GM21576 (cell line): ENCODE results near the gene RBM18.

Source experiments
- ATAC-seq: cut with Tn5 transposase; IDR thresholded peaks from one replicate; pipeline ENCODE4 v1.9.1; 2021; ENCODE audit warnings: mild to moderate bottlenecking, moderate library complexity; ENCODE audit not compliant: unreplicated experiment

The RBM18 gene

DNA sequence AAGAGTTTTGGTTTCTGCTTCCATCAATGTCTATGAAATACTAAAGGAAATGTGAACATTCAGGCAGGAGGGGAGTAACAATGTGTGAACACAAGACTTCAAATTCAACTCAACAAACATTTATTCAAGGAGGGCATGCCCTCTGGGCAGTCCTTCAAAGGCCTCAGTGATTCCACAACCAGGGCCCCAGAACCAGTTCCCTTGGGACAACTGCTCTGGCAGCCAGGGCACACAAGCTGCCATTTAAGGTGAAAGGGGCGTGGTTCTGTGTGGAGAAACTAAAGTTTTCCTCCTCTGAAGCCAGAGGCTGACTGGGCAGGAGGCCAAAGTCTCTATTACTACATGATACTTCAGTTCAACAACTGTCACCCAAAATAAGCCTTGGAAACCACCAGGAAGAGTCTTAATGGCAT is 3.2 kb downstream of the RBM18 start:
- no peak for ATAC-seq

DNA sequence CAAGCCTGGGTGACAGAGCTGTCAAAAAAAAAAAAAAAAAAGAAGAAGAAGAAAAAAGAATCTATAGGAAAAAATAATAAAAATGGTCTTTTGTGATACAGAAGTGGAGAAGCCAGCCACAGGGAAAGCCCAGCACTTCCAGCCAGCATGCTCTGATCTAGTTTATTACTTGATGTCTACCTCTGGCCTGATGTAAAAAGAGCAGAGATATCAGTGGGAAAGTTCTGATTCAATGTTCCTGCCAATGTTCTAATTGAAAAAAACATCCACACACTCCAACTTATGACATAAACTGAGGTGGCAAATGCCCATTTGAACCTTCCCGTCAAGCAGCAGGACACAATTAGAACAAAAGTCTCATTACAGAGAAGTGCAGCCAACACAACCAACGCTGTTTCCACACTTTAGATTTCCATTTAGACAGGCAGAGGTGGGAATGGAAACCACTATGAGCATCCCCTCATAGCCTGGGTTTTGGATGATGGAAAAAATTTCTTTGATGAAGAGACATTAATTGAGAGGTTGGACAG is 5.7 kb downstream of the RBM18 start:
- no peak for ATAC-seq

DNA sequence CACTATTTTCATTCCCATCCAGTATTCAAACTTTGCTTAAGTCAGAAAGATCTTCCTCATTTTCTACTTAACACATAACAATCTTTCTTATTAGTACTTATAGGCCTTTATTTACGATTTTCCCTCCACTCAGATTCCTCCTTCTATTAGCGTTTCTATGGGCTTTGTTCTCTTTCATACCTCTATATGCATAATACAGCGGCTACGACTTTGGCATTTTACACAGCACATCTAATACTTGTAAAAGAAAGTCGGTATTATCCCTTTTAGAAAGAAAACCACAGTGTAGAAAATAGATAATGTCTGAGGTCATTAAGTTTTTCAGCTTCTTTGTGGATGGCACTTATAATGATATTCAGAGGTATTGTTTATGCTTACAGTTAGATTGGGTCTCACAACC is 8.4 kb downstream of the RBM18 start:
- ATAC-seq = no peak

- no peak for ATAC-seq
Observed at GRCh38 chr9:122254761-122255160, 9.9 kb downstream of the RBM18 start.

GRCh38 chr9:122252796-122253195 is 11.8 kb downstream of the RBM18 start:
- ATAC-seq = no peak

- ATAC-seq = no peak
Observed at GRCh38 chr9:122251351-122251750, 13.3 kb downstream of the RBM18 start.

DNA sequence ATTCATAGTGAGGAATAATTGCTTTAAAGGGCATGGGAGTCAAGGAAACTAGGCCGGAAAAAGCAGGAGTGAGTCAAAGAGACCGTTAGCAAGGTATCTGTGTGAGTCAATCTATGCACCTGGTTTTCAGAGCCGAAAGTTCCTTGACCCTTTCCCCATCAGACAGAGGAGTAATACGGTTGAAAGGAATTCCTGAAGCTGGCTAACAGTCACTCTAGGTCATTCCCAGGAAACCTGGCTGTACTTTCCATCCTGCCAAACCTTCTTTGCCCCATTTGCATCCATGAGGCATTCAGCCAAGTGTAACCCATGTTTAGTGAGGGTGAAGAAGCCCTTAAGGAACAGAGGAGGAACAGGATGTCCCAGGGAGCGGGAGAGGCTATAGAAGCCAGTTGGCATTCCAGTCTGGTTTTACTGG is 16.2 kb downstream of the RBM18 start:
- ATAC-seq = no peak

GRCh38 chr9:122246666-122247065 is 18.0 kb downstream of the RBM18 start:
- no peak for ATAC-seq

- ATAC-seq = no peak
Observed at GRCh38 chr9:122244349-122244748, 20.3 kb downstream of the RBM18 start.

GRCh38 chr9:122239722-122240121 is 24.9 kb downstream of the RBM18 start:
- no peak for ATAC-seq

DNA sequence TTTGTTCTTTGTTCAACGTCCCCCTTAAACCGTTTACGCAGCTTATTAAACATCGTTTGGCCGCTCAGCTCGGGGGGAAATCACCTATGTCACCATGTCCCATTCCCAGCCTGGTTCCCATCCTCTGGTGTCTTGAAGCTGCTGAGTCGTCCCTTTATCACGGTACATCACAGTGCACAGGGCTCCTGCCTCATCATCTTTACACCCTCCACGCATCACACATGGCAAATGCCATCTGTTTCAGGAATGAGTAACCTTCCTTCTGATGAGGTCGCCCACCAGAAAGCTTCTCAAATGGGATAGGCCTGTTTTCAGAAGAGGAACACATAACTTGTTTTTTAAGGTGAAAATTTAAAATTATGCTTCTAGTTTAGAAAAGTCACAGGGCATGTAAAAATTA is 28.0 kb downstream of the RBM18 start:
- no peak for ATAC-seq

DNA sequence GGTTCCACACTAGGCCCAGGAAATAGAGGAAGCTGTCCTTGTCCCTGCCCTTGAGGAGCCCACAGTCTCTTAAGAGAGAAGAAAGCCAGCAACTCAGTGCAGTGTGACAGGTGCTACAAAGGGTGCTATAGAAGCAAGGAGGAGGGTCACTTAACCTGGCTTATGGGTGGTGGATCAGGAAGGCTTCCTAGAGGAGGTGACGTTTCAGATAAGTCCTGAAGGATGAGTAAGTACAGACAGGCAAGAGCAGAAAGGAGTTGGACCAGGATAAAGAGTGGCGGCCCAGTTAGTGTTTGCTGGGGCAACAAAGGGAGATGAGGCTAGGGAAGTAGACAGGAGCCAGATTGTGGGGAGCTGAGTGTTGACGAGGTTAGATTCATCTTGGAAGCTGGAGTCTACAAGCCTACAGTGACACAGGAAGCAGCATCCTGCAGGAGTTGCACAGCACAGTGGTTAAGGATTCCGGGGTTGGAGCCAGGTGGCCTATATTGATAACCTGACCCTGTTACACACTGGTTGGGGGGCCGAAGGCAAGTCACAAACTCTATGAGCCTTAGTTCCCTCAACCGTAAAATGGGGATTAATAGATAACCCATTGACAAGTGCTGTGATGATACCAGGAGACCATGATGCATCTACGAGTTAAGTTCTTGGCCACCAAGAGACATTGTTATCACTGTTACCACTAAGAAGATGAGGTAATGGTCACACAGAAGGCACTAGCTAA is 30.5 kb downstream of the RBM18 start:
- no peak for ATAC-seq

- ATAC-seq = no peak
Observed at GRCh38 chr9:122232796-122233306, 31.8 kb downstream of the RBM18 start.

DNA sequence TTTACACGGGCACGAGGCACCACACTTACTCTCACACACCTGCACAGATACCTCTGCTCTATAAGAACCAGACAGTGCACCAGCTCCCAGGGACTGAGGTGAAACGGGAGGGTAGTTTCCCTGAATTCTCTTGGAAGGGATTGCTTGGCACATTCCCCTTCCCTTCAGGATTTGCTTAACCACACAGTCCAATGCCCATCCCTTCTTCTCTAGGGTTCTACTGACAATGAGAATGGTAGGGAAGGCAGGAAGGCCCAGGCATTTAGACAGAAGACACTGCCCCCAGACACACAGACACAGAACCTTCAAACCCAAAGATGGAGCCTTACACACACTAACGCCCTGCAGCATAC is 35.2 kb downstream of the RBM18 start:
- no peak for ATAC-seq

GRCh38 chr9:122228568-122229484 is 35.8 kb downstream of the RBM18 start, which contains the start of gene LHX6:
TSS of gene LHX6 (minus strand) at chr9:122228957. CDS start at chr9:122228740, 217 bp downstream.
- ATAC-seq = no peak

- no peak for ATAC-seq
Observed at GRCh38 chr9:122228191-122228567, 36.5 kb downstream of the RBM18 start.

GRCh38 chr9:122227575-122227900 is 37.1 kb downstream of the RBM18 start:
- no peak for ATAC-seq

- no peak for ATAC-seq
Observed at GRCh38 chr9:122226758-122227574, 37.7 kb downstream of the RBM18 start.

- no peak for ATAC-seq
Observed at GRCh38 chr9:122226142-122226757, 38.4 kb downstream of the RBM18 start.

- ATAC-seq = no peak
Observed at GRCh38 chr9:122225312-122226141, 39.1 kb downstream of the RBM18 start.
